GM13976 (cell line): ENCODE measurements around the gene RDH11.
"Not testable (repeated sequence)": the region's sequence is repeated elsewhere in the genome, so short reads cannot be mapped to it uniquely, and the experiment has no call there.

Experiments
- DNase-seq: peaks from one replicate; pipeline ENCODE4 v3.0.0; 2012; ENCODE audit warnings: low spot score
- in situ Hi-C: fragments of 300-500 bp; cut with MboI; formaldehyde crosslinking; loops from one replicate; pipeline ENCODE4 v1.12.0; 2022; ENCODE audit warnings: low sequenced_read_pairs, mixed read lengths, inconsistent platforms; ENCODE audit not compliant: unreplicated experiment
- TF ChIP-seq, protein P1 (sequence below): IDR thresholded peaks from 2 replicates; pipeline ENCODE4 v1.5.1; 2012; ENCODE audit warnings: borderline replicate concordance, mild to moderate bottlenecking; ENCODE audit not compliant: insufficient read depth; ENCODE audit errors: extremely low read depth, missing control alignments, control extremely low read depth

The RDH11 gene

DNA sequence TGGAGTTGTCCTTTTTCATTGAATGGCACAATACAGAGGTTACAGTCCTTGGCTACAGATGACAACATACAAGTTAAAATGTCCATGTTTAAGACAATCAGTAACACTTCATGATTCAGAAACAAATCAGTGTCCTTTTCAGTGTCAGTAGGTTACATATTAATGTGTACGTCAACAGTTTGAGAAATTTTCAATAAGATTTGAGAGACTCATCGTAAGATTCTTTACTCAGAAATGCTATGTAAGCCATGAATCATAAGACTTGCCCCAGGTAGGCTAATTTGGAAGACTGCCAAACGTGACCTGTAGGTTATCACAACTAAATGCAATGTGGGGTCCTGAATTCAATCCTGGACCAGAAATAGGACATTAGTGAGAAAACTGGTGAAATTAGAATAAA is 9.6 kb upstream of the RDH11 start:
- in situ Hi-C loops, result loop anchor here (10.0 to 25.0 kb wide), 3 partner anchors 90 to 293 kb away; partner anchors contain the start of genes ARG2 and PLEK2
- DNase-seq, result no peak
- TF ChIP-seq, protein P1, sequence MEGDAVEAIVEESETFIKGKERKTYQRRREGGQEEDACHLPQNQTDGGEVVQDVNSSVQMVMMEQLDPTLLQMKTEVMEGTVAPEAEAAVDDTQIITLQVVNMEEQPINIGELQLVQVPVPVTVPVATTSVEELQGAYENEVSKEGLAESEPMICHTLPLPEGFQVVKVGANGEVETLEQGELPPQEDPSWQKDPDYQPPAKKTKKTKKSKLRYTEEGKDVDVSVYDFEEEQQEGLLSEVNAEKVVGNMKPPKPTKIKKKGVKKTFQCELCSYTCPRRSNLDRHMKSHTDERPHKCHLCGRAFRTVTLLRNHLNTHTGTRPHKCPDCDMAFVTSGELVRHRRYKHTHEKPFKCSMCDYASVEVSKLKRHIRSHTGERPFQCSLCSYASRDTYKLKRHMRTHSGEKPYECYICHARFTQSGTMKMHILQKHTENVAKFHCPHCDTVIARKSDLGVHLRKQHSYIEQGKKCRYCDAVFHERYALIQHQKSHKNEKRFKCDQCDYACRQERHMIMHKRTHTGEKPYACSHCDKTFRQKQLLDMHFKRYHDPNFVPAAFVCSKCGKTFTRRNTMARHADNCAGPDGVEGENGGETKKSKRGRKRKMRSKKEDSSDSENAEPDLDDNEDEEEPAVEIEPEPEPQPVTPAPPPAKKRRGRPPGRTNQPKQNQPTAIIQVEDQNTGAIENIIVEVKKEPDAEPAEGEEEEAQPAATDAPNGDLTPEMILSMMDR, result no peak

- in situ Hi-C loops, result loop anchor here (10.0 to 25.0 kb wide), 3 partner anchors 90 to 292 kb away; partner anchors contain the start of genes ARG2 and PLEK2
These were observed 9.0 kb upstream of the RDH11 start for GRCh38 chr14:67704484-67705089.

GRCh38 chr14:67703997-67704396 is 8.4 kb upstream of the RDH11 start:
- in situ Hi-C loops, result loop anchor here (10.0 to 25.0 kb wide), 3 partner anchors 89 to 292 kb away; partner anchors contain the start of genes ARG2 and PLEK2
- TF ChIP-seq, protein P1, result no peak

More at GRCh38 chr14:67704484-67705089, 9.0 kb upstream of the RDH11 start:
- TF ChIP-seq, protein P1, result peak; percentile 64
- DNase-seq, result peak; percentile 70

GRCh38 chr14:67701492-67701891 is 5.9 kb upstream of the RDH11 start, which contains the start of gene RDH12:
RDH12 (plus strand) TSS chr14:67701886; CDS start chr14:67722643, 20,757 bp downstream.
- not testable (repeated sequence) for DNase-seq

More at GRCh38 chr14:67703997-67704396, 8.4 kb upstream of the RDH11 start:
- DNase-seq, result no peak

DNA sequence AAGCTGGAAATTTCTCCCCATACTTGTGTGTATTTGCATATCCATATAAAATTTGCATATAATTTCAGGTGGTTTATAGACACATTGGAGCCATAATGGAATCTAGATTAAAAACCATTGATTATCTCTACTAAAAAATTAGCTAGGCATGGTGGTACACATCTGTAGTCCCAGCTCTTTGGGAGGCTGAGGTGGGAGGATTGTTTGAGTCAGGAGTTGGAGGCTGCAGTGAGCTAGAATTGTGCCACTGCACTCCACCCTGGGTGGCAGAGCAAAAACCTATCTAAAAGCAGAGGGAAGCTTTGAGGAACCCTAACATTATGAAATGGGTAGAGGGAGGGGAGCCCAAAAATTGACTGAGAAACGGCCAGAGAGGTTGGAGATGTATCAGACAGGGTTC is 2.6 kb upstream of the RDH11 start:
- TF ChIP-seq, protein P1, result no peak
- no peak for DNase-seq
- in situ Hi-C loops, result no loop called here

More at GRCh38 chr14:67701492-67701891, 5.9 kb upstream of the RDH11 start, which contains the start of gene RDH12:
- in situ Hi-C loops, result loop anchor here (10.0 to 25.0 kb wide), 3 partner anchors 87 to 289 kb away; partner anchors contain the start of genes ARG2 and PLEK2

DNA sequence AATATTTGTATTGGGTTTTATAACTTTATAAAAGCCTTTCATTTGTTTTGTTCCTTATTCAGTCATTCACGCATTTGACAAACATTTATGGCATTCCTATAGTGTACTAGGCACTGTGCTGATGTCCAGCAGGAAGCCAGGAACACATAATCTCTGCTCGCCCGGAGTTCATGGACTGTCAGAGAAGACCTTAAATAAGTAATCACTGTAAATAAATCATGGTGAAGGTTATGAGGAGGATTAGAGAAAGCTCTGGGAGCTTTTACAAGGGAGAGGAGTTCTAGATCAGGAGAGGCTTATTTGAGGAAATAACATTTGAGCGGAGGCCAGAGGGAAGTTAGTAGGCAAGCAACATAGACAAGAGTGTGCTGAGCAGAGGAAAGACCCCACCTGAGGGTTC is 1.4 kb upstream of the RDH11 start:
- in situ Hi-C loops, result no loop called here
- TF ChIP-seq, protein P1, result no peak
- no peak for DNase-seq

GRCh38 chr14:67694791-67695393 is 672 bp downstream of the RDH11 start:
- TF ChIP-seq, protein P1, result no peak
- in situ Hi-C loops, result no loop called here
- peak; percentile 89 for DNase-seq
